ES-I3 (cell line): ENCODE results near the gene UBE2J1.

ENCODE experiments used
- H3K36me3 ChIP-seq: 2 replicates; pipeline ENCODE4 v1.6.1; 2013; ENCODE audit warnings: mild to moderate bottlenecking, low read length, control low read depth, moderate library complexity; ENCODE audit not compliant: insufficient read depth
- H3K4me1 ChIP-seq: 2 replicates; pipeline ENCODE4 v1.6.1; 2013; ENCODE audit warnings: mild to moderate bottlenecking, control low read depth, low read length; ENCODE audit not compliant: insufficient read depth
- H3K9ac ChIP-seq: 2 replicates; pipeline ENCODE4 v1.6.1; 2013; ENCODE audit warnings: low read depth, mild to moderate bottlenecking, low read length, moderate library complexity
- H3K9me3 ChIP-seq: 2 replicates; pipeline ENCODE4 v1.6.1; 2013; ENCODE audit warnings: mild to moderate bottlenecking, low read length, moderate library complexity; ENCODE audit not compliant: control insufficient read depth, insufficient read depth

The UBE2J1 gene

GRCh38 chr6:89378628-89379027, 26.1 kb upstream of the UBE2J1 start:
- peaks cover 4% of the 10 kb centered on the region; the same call in 1 of the 2 replicates for H3K4me1 ChIP-seq
- H3K36me3 ChIP-seq, result no peaks in the 10 kb centered on the region
- no peak overlapping the region for H3K9ac ChIP-seq
- no peaks in the 10 kb centered on the region for H3K9me3 ChIP-seq

- Histone ChIP-seq H3K36me3 (no peaks in the 10 kb centered on the region), H3K9ac (no peak overlapping the region), H3K9me3 (no peaks in the 10 kb centered on the region), H3K4me1 (peaks cover 8% of the 10 kb centered on the region; the same call in 1 of the 2 replicates)
These were observed 23.1 kb upstream of the UBE2J1 start for GRCh38 chr6:89375427-89376267.

- H3K36me3 ChIP-seq, result no peaks in the 10 kb centered on the region
- H3K9ac ChIP-seq, result no peak overlapping the region
These were observed 20.0 kb upstream of the UBE2J1 start for GRCh38 chr6:89372506-89372901.

GRCh38 chr6:89371849-89372505, 19.5 kb upstream of the UBE2J1 start:
- peaks cover 8% of the 10 kb centered on the region; the same call in 1 of the 2 replicates for H3K4me1 ChIP-seq
- no peaks in the 10 kb centered on the region for H3K9me3 ChIP-seq
- H3K36me3 ChIP-seq, result no peaks in the 10 kb centered on the region
- no peak overlapping the region for H3K9ac ChIP-seq

More at GRCh38 chr6:89372506-89372901, 20.0 kb upstream of the UBE2J1 start:
- no peaks in the 10 kb centered on the region for H3K9me3 ChIP-seq
- peaks cover 8% of the 10 kb centered on the region; the same call in 1 of the 2 replicates for H3K4me1 ChIP-seq

DNA sequence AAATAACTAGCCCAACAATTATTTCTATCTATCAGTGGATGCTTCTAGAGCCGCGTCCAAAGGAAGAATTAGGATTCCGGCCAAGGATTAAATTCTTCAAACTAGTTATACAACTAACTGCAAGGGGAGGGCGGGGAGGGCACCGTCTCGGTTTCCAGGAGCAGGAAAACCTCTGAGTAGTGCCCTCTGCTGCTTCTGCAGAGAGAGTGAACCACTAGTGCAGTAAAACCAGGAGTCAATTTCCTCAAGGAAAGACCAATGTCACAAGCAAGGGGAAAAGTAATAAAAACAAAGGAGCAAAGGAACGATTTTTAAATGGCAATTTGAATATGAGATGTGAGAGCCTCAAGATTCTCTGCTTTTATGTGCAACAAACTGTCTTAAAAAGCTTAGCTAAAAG, 16.5 kb upstream of the UBE2J1 start:
- Histone ChIP-seq H3K4me1 (peaks cover 4% of the 10 kb centered on the region; the same call in 1 of the 2 replicates), H3K36me3 (no peaks in the 10 kb centered on the region), H3K9me3 (no peaks in the 10 kb centered on the region), H3K9ac (no peak overlapping the region)

DNA sequence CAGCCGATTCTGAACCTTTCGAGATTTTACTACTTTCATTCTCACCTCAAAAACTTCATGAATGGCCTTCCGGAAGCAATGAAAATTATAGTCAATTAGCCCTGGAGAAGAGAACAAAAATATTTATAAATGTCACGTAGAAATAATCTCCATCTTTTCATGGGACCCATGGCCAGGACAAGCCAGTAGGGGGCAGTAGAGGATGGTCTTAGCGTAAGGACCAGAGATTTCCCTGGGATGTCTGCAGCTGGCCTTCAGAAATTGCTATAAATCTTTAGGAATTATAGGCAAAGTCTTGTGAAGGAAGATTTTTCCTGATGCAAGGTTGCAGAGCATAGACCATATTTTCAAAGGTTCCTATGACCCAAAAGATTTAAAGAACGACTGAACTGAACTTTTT, 15.6 kb upstream of the UBE2J1 start:
- Histone ChIP-seq H3K36me3 (no peaks in the 10 kb centered on the region), H3K4me1 (peaks cover 4% of the 10 kb centered on the region; the same call in 1 of the 2 replicates), H3K9ac (no peak overlapping the region), H3K9me3 (no peaks in the 10 kb centered on the region)

DNA sequence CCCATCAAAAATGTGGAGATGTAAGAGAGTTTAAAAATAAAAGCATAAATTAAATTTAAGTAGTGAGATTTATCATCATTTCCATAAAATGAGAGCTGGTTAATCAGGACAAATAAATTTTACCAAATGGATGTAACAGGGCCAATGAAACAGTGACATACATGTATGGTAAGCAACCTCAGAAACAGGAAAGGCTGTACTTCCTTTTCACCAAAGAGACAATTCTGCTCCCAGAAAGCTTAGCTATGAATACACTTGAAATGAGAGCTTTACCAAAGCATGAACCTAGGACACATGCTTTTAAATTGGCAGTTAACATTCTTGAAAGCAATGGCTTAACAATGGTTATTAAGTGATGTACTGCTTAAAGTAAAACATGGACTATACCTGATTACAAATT, 12.1 kb upstream of the UBE2J1 start:
- no peaks in the 10 kb centered on the region for H3K36me3 ChIP-seq
- no peak overlapping the region for H3K9ac ChIP-seq
- H3K4me1 ChIP-seq, result peaks cover 2% of the 10 kb centered on the region; the same call in 1 of the 2 replicates
- no peaks in the 10 kb centered on the region for H3K9me3 ChIP-seq

- Histone ChIP-seq H3K36me3 (no peaks in the 10 kb centered on the region), H3K9ac (no peak overlapping the region), H3K9me3 (no peaks in the 10 kb centered on the region), H3K4me1 (peaks cover 5% of the 10 kb centered on the region; the same call in 1 of the 2 replicates)
These were observed 8.6 kb upstream of the UBE2J1 start for GRCh38 chr6:89361171-89361570.

GRCh38 chr6:89360415-89360999, 8.0 kb upstream of the UBE2J1 start:
- Histone ChIP-seq H3K9ac (no peak overlapping the region), H3K9me3 (no peaks in the 10 kb centered on the region), H3K36me3 (no peaks in the 10 kb centered on the region), H3K4me1 (peaks cover 5% of the 10 kb centered on the region; the same call in 1 of the 2 replicates)

DNA sequence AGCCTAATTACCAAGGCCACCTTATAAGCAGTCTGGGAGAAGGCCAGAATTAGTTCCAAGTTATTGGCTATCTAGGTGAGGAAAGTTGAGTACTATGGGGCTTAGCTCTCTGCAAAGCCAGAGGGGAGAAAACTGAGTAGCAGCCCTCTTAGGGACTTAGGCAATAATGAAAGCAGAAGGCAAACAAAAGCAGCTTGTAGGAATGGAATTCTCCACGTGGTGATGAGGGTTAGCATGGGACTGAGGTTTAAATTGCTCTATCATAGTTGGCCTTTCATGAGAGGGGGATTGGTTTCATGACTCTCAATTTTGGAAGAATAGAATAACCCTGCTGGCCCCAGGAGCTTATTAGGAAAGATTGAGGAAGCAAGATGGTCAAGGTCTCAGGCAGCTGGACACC, 7.0 kb upstream of the UBE2J1 start:
- H3K9ac ChIP-seq, result no peak overlapping the region
- H3K4me1 ChIP-seq, result peaks cover 5% of the 10 kb centered on the region; the same call in 1 of the 2 replicates
- H3K36me3 ChIP-seq, result no peaks in the 10 kb centered on the region
- H3K9me3 ChIP-seq, result no peaks in the 10 kb centered on the region

DNA sequence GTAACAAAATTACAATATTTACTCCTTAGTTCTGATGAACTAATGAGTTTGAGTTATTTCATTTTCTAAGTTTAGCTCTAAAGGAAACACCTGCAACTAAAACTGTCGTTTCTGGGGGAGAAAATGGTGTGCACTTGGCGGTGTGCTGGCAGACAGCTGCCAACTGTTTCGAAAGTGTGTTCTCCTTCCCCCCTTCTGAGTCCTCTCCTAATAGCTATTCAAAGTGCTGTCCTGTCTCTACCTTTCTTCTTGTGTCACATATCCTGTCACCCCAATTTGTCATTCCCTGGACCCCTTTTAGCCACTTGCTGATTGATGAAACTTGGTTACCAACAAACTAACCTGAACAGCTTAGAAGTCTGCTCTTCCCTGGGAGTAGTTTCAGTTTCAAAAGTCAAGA, 4.9 kb upstream of the UBE2J1 start:
- Histone ChIP-seq H3K4me1 (peaks cover 5% of the 10 kb centered on the region; the same call in 1 of the 2 replicates), H3K9ac (no peak overlapping the region), H3K9me3 (no peaks in the 10 kb centered on the region), H3K36me3 (no peaks in the 10 kb centered on the region)

GRCh38 chr6:89356642-89357170, 4.2 kb upstream of the UBE2J1 start:
- H3K9ac ChIP-seq, result no peak overlapping the region
- H3K4me1 ChIP-seq, result peaks cover 5% of the 10 kb centered on the region; the same call in 1 of the 2 replicates
- no peaks in the 10 kb centered on the region for H3K9me3 ChIP-seq
- no peaks in the 10 kb centered on the region for H3K36me3 ChIP-seq

DNA sequence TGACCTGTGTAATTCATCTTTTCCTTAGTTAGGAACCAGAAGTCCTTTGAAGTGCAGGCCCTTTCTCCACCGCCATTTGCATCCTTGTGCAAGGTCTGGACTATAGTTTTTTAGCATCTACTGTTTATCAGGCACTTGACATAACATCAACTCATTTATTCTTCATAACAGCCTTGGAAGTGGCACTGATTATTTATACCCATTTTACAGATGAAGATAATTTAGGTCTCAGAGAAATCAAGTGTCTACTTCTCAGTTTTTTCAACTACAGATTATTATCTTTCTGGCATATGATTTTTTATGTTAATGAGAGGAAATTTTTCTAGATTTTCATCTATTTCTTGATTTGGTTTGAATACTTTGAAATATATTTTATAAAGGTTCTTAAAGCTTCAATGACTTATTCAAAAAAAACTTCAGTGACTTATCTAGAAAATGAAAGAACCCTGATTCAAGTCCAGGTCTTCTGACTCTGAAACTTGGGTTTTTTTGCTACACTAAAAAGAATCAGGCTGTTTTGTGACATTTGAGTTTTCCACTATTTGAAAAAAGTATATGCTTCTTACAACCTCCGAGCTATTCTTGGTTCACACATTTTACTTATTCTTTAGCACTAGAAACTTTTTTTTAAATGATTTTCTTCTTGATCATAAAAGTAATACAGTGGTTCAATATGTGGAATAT, 3.1 kb upstream of the UBE2J1 start:
- peaks cover 6% of the 10 kb centered on the region; the same call in 1 of the 2 replicates for H3K4me1 ChIP-seq
- H3K9ac ChIP-seq, result no peak overlapping the region
- H3K9me3 ChIP-seq, result no peaks in the 10 kb centered on the region
- H3K36me3 ChIP-seq, result no peaks in the 10 kb centered on the region
